ENCODE results near the gene NANS.

DNA sequence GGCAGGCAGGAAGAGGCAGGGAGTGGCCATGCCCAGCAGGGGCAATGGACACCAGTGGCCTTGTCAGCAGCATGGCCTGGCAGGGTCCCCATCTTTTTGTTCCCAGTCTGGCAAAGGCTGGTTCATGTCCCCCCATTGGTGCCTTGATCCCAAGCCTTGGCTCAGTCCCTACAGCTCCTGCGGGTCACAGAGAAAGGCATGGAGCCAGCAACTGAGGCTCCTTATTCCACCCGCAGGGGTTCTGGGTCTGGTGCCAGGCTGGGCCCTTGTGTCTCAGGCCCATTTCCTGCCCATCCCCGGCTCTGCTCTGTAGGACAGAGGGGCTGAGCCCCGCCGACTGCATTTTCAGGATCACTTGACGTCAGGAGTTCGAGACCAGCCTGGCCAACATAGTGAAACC is 48.5 kb downstream of the NANS start:
- TF ChIP-seq EZH2 (IDR thresholded peaks at IDR 0.05) (no peak), POLR2AphosphoS5 (IDR thresholded peaks at IDR 0.05; ENCODE audit: borderline replicate concordance, low read depth, low read length) (no peak)
